ENCODE results near the gene FRMD4B.

Gene FRMD4B

DNA sequence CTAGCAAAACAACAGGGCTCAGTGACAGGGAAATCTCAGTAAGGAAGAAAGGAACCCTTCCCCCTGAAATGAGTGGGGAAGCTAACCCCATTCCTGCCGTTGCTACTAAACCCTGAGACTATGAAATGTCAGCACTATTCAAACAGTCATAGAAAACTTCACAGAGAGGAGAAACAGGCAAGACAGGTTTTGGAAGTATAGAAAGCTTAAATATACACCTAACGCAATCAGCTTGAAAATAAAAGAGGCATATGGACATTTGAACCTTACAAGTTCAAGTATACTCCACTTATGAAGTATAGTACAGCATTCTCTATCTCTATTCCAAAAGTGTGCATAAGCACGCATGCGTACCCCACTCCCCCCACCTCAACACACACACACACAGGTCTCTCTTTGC, 17.6 kb upstream of the FRMD4B start:
- no peak for DNase-seq

DNA sequence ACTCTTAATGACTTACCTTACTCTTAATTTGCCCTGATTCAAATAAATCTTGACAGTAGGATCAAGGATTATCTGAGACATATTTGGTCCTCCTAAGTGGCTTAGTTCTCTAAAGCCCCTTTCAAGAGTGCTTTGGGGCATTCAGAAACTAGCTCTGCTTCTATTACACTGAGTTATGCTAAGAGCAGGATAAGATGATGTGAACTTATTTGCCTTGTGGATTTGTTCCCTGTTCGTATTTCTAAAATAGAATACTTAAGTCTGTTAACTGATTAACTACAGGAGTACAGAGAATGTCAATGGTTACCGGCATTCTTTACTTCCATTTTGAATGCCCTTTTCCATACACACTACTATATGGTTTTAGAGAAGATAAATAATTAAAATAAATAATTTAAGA, 14.8 kb upstream of the FRMD4B start:
- no peak for DNase-seq

DNA sequence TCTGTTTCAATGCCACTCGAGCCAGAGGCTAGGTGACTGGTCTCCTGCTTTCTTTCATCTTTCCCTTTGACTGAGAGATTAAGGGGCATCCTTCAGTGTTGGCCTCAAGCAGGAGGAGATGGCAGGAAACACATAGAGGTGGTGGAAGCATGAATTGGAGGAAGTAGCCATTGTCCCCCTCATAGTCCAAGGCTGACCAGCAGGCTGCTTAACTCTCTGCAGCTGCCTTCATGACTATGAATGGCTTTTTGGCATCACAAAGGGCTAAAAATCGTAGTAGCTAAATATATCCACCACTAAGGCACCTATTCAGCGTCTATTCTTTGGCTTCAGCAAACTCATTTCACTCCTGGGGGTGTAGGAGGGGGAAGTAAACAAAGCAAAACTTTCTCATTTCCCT, 7.0 kb upstream of the FRMD4B start:
- no peak for DNase-seq

DNA sequence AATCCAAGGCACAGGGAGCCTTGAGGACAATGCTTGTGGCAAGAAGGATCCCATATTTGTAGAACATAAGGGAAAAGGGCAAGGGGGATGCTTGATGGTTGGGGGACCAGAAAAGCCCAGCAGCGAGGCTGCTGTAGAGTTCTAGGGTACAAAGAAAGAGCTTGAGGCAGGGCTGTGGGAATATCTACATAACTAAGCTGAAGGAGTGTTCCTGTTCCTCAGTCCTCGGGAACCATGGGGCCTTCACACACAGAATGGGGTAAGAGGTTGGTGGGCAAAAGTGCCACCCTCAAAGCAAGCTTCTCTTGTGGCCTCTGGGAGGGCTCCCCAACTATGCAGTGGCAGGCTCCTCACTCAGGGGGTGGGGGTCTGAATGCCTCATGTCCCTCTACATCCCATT, 6.5 kb upstream of the FRMD4B start:
- DNase-seq, result no peak

DNA sequence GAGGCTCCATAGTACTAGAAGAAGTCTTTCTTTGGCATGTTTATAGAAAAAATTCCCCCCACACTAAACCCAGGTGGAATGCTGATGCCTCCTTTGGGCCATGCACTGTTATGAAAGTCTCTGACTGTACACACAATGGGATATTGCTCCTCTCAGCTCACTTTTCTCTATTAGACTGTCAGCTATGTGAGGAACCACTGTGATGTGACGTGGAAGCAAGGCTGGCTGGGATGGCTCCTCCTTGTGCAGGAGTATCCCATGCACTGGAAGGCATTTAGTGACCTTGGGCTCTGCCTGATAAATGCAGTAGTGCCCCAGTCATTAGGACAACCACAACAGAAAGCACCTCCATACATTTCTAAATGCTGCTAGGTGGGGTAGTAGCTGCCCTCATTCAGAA, 5.7 kb upstream of the FRMD4B start:
- no peak for DNase-seq

DNA sequence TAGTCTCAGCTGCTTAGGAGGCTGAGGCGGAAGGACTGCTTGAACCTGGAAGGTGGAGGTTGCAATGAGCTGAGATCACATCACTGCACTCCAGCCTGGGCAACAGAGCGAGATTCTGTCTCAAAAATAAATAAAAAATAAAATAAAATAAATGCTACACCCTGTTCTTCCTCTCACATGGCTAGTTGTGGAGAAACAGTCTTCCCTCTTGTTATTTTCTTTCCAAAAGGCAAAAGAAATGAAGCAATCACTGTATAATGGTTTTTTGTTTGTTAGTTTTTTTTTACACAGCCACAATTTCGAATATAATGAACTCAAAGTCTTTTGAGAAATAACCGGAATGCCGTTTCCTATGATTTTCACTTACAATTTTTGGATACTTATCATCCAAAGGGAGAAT, 4.9 kb upstream of the FRMD4B start:
- DNase-seq, result no peak

DNA sequence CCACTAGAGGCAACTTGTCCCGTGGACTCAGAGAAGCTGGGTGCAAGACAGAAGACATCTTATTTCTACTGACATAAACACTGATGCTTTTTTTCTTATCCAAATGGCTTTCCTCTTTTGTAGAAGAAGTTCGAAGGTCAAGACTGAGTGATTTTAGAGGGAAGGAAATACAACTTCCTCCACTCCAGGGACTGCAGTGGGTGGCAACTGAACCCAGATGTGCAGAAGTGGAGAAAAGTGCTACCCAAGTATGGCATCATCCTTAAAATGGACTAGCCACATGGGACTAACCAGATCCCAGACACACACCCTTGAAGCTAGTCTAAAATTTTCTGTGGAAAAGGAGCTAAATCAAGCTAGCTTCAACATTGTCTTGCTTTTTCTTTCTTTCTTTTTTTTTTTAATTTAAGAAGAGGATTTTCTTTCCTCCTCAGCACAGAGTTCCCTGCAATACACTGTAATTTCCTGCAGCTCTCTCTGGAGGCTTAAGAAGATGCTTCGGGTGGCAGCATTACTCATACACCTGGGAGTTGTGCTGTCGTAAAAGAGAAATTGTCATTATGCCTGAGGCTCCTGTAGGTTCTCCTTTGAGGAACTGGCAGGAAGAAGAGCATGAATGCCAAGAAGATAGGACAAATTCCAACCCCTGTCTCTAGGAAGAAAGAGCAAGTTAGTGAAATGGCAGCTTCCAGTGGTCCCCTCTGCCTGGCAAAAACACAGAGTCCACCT, 3.8 kb upstream of the FRMD4B start:
- no peak for DNase-seq

DNA sequence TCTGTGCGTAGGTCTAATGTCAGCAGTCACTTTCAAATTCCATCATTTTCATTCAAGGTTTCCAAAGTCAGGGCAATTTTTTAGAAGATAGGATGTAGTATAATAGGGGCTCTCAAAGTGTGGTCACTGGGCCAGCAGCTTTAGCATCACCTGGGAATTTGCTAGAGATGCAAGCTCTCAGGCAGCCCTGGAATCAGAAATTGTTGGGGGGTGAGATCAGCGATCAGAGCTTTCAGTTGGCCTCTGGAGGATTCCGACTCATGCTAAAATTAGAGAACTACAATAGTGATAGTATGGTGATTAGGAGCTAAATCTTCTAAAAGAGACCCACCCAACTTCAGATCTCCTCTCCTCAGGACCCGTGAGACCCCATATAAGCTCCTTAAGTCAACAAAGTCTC, 2.4 kb upstream of the FRMD4B start:
- DNase-seq, result no peak

DNA sequence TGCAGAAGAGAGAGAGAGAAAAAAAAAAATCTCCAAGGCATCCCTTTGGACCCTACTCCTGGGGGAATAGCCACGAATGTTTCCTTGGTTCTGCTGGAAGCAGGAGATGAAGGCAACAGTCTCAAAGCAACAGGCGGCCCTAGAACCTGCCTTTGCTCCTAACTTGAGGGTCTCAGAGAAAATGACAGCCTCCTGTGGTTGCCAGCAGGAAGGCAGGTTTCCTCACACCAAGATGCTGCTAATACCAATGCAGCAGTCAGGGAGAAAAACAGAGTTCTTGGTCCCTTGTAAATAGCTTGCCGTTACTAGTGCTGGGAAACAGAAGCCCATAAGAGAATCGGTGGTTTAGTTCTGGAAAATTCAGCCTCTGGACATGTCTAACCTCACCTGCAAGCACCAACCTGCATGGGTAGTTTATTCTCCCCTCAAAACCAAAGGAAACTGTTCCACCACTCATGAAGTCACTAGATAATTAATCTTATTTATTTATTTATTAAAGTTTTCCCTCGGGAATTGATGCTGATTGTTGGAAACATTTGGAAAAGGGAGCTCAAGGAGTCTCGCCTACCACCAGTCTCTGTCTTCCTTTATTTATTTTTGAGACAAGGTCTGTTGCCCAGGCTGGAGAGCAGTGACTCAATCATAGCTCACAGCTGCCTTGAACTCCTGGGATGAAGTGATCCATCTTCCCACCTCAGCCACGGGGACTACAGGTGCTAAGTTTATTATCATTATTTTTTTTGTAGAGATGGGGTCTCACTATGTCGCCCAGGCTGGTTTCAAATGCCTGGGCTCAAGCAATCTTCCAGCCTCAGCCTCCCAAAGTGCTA, 883 bp upstream of the FRMD4B start:
- DNase-seq, result no peak

DNA sequence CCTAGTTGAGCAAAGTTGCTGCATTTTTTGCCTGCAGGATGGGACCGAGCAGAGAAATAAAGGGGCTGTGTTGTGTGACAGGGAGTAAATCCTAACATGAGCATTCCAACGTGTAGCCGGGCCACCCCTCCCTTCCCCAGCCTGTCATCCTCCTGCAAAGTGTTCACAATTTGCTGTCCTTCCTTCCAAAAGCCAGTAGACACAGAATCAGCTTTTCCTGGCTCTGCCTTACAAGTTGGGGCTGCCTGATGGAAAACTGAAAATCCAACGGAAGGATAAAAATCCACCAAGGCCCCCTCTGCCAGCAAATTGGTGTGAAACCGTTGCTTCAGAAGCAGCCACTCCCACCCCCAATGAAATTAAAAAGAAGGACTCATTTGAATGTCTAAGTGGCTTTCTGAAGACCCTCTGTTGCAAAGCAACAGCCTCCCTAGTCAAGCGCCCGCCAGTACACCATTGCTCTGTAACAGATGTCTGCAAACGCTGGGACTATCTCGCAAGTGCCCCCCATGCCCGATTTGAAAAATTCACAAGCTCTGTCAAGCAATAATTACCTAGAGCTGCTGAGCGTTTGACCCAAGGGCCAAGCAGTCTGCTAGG, 665 bp downstream of the FRMD4B start:
- DNase-seq, result no peak

DNA sequence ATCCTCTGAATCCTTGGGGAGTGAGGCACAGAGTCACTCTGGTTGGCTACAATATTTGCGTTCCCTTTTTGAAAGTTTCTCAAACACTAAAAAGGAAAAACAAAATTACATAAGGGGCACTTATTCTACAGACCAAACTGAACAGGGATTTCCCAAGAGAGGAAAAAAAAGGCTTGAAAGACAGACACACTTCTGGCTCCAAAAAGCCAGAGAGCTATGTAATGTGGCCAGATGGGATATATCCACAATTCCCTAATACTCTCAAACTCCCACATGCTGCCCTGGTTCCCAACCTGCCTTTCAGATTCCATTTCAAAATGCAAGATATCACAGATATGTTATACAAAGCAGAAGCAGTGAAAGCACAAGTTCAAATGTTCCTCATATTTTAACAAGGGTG, 1.6 kb downstream of the FRMD4B start:
- no peak for DNase-seq

DNA sequence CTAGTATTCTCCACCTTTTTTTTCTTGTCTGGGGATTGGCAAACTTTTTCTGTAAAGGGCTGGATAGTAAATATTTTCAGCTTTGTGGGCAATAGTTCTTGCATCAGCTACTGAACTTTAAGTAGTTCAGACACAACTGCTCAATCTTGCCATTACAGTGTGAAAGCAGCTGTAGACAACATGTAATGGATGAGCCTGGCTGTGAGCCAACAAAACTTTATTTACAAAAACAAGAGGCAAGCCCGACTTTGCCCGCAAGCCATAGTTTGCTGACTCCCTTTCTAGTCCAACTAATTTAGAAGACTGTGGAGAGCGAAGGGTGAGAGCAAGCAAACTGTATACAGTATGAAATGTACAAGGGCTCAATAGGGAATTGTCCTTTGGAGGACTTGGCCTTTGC, 6.2 kb downstream of the FRMD4B start:
- DNase-seq, result no peak

DNA sequence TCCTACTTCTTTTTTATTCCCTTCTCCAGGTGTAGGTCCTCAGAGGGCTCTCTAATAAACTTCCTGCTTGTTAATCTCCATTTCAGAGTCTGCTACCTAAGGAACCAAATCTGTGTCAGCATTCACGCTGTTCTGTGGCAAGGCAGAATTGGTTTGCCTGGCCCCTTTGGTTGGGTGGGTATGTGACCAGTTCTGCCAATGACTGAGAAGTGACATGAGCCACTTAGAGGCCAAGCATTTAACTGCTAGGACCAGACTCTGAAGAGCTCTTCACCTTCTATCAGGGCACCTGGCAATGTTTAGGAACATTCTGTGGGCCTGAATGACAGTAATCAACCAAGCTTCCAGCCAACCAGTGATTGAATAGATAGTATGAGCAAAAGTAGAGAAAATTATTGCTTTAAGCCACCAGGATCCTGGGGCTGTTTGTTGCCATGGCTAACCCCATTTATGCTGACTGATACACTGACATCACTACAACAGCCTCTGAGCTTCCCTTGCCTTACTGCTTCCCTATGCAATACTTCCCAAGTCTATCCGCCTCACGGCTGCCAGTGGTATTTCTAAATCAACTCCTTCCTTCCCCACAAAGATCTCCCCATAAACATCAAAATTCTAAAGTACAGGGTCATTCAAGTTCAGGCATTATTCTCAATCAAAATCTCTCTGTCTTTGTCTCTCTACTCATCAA, 7.6 kb downstream of the FRMD4B start:
- no peak for DNase-seq

DNA sequence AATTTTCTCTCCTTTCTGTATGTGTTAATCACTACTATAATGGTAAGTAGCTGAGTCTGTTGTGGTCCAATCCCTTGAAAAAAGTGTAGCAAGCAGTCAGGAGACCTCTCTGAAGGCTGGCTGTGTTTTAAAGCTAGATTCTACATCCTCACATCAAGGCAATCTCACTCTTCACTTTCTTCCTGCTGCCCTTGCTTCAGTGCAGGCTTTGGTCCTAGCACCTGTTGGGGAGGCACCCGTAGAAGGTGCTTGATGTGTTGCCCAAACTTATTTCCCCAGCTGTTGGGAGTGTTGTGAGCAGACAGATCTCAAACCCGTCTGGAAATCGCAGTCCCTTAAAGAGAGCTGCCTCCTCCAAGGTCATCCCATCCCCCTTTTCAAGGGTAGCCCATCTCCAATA, 8.6 kb downstream of the FRMD4B start:
- no peak for DNase-seq

DNA sequence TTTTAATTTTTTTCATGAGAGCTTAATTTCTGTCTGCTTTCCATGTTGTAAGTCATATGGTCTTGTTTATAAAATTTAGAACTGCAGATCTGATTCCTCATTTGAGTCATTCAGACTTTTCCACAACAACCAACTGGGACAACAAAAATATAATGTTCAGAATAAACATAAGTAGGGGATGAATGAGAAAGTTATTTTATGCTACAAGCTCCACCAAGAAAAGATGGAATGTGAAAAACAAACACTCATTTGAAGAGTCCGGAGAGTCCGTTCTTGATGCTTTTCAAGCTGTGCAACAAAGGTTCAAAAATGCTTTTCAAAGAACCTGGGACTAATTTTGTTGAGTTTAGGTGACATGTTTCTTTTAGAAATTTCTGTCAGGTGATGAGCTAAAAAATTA, 9.2 kb downstream of the FRMD4B start:
- DNase-seq, result no peak

DNA sequence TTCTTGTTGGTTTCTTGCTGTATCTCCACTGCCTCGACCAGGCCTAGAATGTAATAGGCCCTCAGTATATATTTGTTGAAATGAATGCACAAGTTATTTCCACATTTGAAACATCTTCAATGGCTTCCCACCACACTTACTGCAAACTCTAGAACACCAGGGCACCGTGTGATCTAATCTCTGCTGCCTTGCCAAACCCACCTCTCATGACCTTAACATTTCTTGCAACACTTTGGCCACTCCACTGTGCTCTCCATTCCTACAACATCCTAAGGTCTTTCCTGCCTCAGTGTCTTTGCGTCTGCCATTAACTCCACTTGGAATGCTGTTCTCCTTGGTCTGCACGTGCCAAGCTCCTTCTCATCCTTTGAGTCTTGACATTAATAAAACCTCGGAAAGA, 14.1 kb downstream of the FRMD4B start:
- DNase-seq, result no peak

DNA sequence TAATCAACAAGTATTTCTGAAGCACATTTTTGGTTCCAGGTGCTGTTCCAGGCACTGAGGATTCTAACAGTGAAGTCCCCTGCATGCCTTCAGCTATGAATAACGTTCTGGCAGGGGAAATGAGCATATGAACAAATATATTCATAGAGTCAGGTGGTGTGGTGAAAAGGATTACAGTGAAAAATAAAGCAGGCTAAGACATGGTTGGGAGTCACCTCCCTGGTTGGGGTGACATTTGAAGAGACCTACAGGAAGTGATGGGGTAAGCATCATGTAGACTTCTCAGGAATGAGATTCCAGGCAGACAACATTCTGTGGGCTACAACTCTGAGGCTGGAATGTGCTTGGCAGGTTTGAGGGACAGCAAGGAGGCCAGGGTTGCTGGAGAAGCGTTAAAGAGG, 15.0 kb downstream of the FRMD4B start:
- no peak for DNase-seq

DNA sequence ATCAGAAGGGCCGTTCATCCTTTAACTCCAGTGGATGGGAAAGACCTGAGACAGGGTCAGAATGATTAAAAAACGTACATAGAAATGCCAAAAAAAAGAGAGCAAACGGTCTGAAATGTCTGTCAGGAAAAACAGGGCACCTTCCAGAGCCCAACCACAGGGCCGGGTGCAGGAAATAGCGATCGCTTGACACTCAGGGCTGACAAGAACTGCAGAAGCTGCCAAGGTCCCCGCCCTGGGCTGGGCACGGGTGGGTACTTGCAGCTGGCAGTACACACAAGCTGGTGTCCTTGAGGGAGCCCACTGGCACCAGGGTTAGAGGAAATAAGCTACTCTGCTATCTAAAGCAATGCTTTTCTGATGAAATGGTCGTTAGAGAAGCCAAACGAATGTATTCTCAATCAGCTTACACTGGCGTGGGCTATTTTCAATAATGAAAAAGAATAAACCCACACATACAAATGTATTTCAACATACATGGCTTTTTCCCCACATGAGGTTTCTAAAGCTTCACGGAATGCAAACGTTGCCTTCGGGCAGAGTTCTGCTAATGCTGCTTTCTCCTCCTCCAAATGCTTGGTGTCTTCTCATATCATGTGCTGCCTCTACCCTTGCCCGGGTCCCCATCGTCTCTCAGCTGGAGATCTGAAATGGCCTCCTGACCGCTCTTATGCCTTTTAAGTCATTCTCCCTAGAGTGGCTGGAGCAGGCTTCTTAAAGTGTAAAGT, 15.6 kb downstream of the FRMD4B start:
- no peak for DNase-seq

DNA sequence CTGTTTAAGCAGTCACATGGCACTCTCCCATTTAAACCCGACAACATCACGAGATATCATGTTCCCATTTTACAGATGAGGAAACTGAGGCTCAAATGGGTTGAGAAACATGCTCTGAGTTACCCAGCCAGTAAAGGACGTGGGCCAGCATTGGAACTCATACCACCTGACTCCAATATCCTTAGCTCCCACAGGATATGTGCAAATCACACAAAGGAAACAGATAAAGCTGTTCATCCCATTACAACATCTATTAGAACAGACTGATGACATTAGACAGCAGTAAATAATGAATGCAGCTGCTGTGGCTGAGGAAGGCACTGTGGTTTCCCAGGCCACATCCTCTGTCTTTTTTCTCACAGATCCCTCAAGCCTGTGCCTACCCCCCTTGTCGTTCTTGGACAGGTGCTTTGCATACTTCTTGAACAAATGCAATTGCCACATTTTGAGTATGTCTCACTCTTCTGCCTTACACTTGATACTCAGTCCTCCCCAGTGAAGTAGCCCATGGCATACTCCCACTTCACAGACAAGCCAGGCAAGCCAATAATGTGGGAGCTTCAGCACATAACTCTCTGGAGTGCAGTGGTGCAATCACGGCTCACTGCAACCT, 17.7 kb downstream of the FRMD4B start:
- DNase-seq, result no peak

DNA sequence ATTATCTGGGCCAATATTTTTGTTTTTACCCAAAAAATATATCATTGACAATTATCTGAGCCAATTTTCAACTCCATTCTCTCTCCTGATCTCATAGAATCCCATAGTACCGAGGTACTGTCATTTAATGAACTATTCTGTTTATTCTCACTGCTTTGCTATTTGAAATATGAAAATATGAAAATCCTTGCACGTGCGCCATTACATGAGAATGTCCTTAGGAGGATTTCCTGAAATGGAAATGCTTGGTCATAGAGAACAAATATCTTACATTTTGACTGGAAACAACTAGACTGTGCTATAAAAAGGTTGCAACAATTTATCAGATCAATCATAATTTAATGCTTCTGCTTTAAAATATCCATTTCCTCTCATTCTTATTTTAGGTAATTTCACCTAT, 18.3 kb downstream of the FRMD4B start:
- DNase-seq, result no peak

DNA sequence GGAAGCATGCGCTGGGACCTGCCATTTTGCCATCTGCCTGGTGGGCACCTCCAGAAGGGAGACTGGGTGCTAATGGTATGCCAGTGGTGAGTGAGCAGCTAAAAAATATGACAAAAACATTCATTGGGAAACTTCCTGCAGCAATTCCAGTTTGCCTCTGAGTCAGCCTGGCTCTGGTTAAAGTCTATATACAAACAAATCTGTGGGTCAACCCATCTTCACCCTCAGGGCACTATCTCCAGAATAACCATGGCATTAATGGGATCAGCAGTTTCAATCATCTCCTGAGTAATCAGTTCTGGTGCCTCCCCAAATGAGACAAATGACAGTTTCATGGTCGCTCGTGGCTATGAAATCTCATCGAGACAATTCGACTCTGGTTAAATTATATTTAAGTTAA, 21.5 kb downstream of the FRMD4B start:
- no peak for DNase-seq

DNA sequence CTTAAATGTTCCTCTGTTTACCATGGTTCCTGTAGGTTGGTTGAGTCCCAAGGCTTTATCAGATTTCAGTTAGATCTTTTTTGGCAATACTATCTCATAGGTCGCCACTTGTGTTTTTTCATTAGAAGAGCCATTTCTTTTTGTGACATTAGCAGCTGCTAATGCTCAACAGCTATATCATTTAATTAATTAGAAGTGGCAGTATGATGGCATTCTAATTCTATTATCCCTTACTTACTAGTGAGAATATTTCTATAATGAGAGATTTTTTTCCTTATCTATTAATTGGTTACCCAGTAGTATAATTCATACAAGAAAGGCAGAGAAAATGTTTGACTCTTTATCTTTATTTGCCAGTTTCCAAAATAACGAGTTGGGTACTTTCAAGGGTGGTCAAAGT, 25.2 kb downstream of the FRMD4B start:
- no peak for DNase-seq

DNA sequence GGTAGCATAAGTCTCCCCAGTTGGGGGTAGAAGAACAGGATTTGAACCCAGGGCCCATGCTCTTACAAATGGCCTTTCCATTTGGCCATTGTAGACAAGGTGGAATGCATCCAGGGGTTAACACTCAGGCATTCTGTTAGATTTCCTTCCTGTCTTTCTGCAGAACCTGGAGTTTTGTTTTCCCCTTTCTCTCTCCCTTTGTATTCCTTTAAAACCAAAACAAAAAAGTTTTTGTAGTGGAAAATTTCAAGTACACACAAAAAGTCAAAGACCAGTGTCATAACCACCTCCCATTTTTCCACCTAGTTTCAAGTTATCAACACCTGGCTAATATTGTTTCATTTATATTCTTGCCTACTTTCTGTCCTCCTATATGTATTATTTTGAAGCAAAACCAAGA, 26.0 kb downstream of the FRMD4B start:
- DNase-seq, result no peak

All from activated CD4-positive, CD25-positive, alpha-beta regulatory T cell (primary cell).